MCF 10A (cell line): Measurements from ENCODE around the gene ACAN. TPM values are rescaled to one million over a fixed set of nuclear protein-coding genes. Genes with fewer than 3 reads are reported as not detected.
A peak's percentile ranks its signal among the peaks of the same experiment; 100 is the strongest.

Experiments used
- BruUV-seq: library from RNA; stranded (reverse); fragments of 400-500 nt; replicated peaks from 2 replicates; lab custom pipeline; 2021; lab: Mats Ljungman, UMichigan
- CTCF ChIA-PET: fragments of 300-600 bp; sonication (Branson Sonifier 250); formaldehyde crosslinking; extraction: SDS; loops from one replicate; lab custom pipeline; 2021; ENCODE audit warnings: antibody characterized with exemption, inconsistent platforms; lab: Yijun Ruan, JAX
- POLR2A ChIA-PET: fragments of 300-600, 350-650 bp; sonication (Branson Sonifier 250); formaldehyde crosslinking; extraction: SDS; loops from one replicate; lab custom pipeline; 2020; ENCODE audit warnings: antibody characterized with exemption, inconsistent platforms; lab: Yijun Ruan, JAX
- DNase-seq: peaks from one replicate; pipeline ENCODE4 v3.0.0-alpha.2; 2018; ENCODE audit not compliant: unreplicated experiment
- H3K27ac Mint-ChIP-seq: one replicate; pipeline ENCODE4 v1.8.0; 2022; ENCODE audit warnings: mild to moderate bottlenecking, low read depth, mixed read lengths; ENCODE audit not compliant: unreplicated experiment
- H3K27me3 Mint-ChIP-seq: one replicate; pipeline ENCODE4 v1.8.0; 2022; ENCODE audit warnings: mixed read lengths; ENCODE audit not compliant: insufficient read depth, unreplicated experiment
- H3K36me3 Mint-ChIP-seq: one replicate; pipeline ENCODE4 v1.8.0; 2022; ENCODE audit warnings: mild to moderate bottlenecking, moderate library complexity, mixed read lengths; ENCODE audit not compliant: insufficient read depth, unreplicated experiment
- H3K4me1 Mint-ChIP-seq: one replicate; pipeline ENCODE4 v1.8.0; 2022; ENCODE audit warnings: mixed read lengths; ENCODE audit not compliant: insufficient read depth, unreplicated experiment
- H3K4me3 Mint-ChIP-seq: one replicate; pipeline ENCODE4 v1.8.0; 2022; ENCODE audit warnings: mild to moderate bottlenecking, moderate library complexity, mixed read lengths; ENCODE audit not compliant: unreplicated experiment
- H3K9me3 Mint-ChIP-seq: one replicate; pipeline ENCODE4 v1.8.0; 2022; ENCODE audit warnings: mixed read lengths; ENCODE audit not compliant: unreplicated experiment
- CTCF ChIP-seq: fragments of 200-600 bp; IDR thresholded peaks from one replicate; pipeline ENCODE4 v1.8.0; 2022; ENCODE audit warnings: antibody characterized with exemption, mild to moderate bottlenecking; ENCODE audit not compliant: unreplicated experiment
- intact Hi-C: fragments of 100-400 bp; cut with micrococcal nuclease; formaldehyde crosslinking; loops from 2 replicates; pipeline ENCODE4 v1.14.1; 2022
- total RNA-seq: library from RNA; stranded (reverse); gene quantifications from 2 replicates; pipeline ENCODE4 v1.2.3, GENCODE V29; 2022

The ACAN gene
- total RNA-seq, 1 experiment from 2014 or later = not detected

- Mint-ChIP-seq H3K27ac (no peak overlapping the region), H3K36me3 (no peaks in the 10 kb centered on the region), H3K9me3 (no peaks in the 10 kb centered on the region), H3K4me1 (peaks cover 9% of the 10 kb centered on the region), H3K4me3 (no peak overlapping the region), H3K27me3 (no peaks in the 10 kb centered on the region)
- no peak for TF ChIP-seq CTCF
- BruUV-seq = no TSS peak
- ChIA-PET CTCF (interaction anchor here (0.8 to 2.9 kb wide), 4 partner anchors 15 to 181 kb away, joined by 3 to 32 read pairs (median 4); no protein-coding TSS in a partner anchor), POLR2A (interaction anchor here (0.8 kb wide), 1 partner anchor 178 kb away, joined by 3 read pairs; no protein-coding TSS in a partner anchor)
- DNase-seq = no peak
- intact Hi-C loops = no loop called here
These were observed 31.9 kb downstream of the ACAN start for GRCh38 chr15:88835119-88835518.

DNA sequence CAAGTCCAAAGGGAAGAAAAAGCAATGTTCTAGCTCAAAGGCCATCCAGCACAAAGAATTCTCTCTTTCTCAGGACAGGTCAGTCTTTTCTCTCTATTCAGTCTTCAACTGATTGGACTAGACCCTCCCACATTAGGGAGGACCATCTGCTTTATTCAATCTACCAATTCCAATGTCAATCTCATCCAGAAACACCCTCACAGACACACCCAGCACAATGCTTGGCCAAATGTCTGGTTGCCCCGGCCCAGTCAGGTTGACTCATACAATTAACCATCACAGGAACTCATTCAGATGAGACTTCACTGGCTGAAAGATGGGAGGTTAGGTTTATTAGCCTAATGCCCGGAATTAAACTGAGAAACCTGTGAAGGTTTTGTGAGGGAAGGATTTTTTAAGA is 32.4 kb downstream of the ACAN start:
- no peaks in the 10 kb centered on the region for H3K27me3 Mint-ChIP-seq
- peak; percentile 33 for DNase-seq
- peaks cover 9% of the 10 kb centered on the region for H3K4me1 Mint-ChIP-seq
- H3K4me3 Mint-ChIP-seq = no peak overlapping the region
- H3K9me3 Mint-ChIP-seq = no peaks in the 10 kb centered on the region
- H3K27ac Mint-ChIP-seq = no peak overlapping the region
- intact Hi-C loops = no loop called here
- POLR2A ChIA-PET = no interaction called here
- CTCF ChIA-PET = interaction anchor here (0.8 to 2.9 kb wide), 4 partner anchors 14 to 181 kb away, joined by 3 to 32 read pairs (median 4); no protein-coding TSS in a partner anchor
- H3K36me3 Mint-ChIP-seq = no peaks in the 10 kb centered on the region
- no TSS peak for BruUV-seq
- no peak for TF ChIP-seq CTCF

DNA sequence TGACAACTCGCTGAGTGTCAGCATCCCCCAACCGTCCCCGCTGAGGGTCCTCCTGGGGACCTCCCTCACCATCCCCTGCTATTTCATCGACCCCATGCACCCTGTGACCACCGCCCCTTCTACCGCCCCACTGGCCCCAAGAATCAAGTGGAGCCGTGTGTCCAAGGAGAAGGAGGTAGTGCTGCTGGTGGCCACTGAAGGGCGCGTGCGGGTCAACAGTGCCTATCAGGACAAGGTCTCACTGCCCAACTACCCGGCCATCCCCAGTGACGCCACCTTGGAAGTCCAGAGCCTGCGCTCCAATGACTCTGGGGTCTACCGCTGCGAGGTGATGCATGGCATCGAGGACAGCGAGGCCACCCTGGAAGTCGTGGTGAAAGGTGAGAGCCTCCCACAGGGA is 35.4 kb downstream of the ACAN start:
- intact Hi-C loops = no loop called here
- Mint-ChIP-seq H3K27ac (no peak overlapping the region), H3K36me3 (no peaks in the 10 kb centered on the region), H3K4me1 (peaks cover 9% of the 10 kb centered on the region), H3K4me3 (no peak overlapping the region), H3K9me3 (no peaks in the 10 kb centered on the region), H3K27me3 (no peaks in the 10 kb centered on the region)
- BruUV-seq = no TSS peak
- no peak for DNase-seq
- no peak for TF ChIP-seq CTCF
- CTCF ChIA-PET = no interaction called here
- POLR2A ChIA-PET = no interaction called here

GRCh38 chr15:88839146-88839545 is 35.9 kb downstream of the ACAN start:
- no peaks in the 10 kb centered on the region for H3K36me3 Mint-ChIP-seq
- peaks cover 9% of the 10 kb centered on the region for H3K4me1 Mint-ChIP-seq
- intact Hi-C loops = no loop called here
- ChIA-PET POLR2A (no interaction called here), CTCF (interaction anchor here (0.7 kb wide), 2 partner anchors 206 to 1613 kb away, joined by 3 read pairs; no protein-coding TSS in a partner anchor)
- no peak for DNase-seq
- no peak for TF ChIP-seq CTCF
- BruUV-seq = no TSS peak
- no peak overlapping the region for H3K27ac Mint-ChIP-seq
- no peaks in the 10 kb centered on the region for H3K9me3 Mint-ChIP-seq
- no peaks in the 10 kb centered on the region for H3K27me3 Mint-ChIP-seq
- no peak overlapping the region for H3K4me3 Mint-ChIP-seq
